Measurements from ENCODE around the gene ZNRD2. TPM values are rescaled to one million over a fixed set of nuclear protein-coding genes. Genes with fewer than 3 reads are reported as not detected.

ZNRD2 gene
- total RNA-seq, 5 donors from 2014 or later (not counting 1 experiment from before 2014, with no cell fraction given) = 32.5 to 36.9 (median 34.5) TPM

GRCh38 chr11:65538232-65538914, 31.9 kb upstream of the ZNRD2 start:
- Histone ChIP-seq H3K9me3 (no peaks in the 10 kb centered on the region), H3K4me1 (ENCODE audit: control insufficient read depth in 1 of 2, extremely low read depth in 1 of 2, insufficient read depth in 2 of 2, low read length in 2 of 2) (peaks cover 8 to 21% of the 10 kb centered on the region in 2 experiments), H3K36me3 (ENCODE audit: control insufficient read depth in 2 of 2, extremely low read depth in 1 of 2, insufficient read depth in 1 of 2, low read length in 1 of 2) (peaks cover 19 to 37% of the 10 kb centered on the region in 2 donors), H3K27ac (ENCODE audit: low read length) (no peak overlapping the region), H3K4me3 (ENCODE audit: control insufficient read depth in 1 of 2, extremely low read depth in 1 of 2, low read length in 1 of 2) (no peak overlapping the region), H3K27me3 (replicated peaks in 1 of 2; ENCODE audit: control insufficient read depth in 2 of 2, extremely low read depth in 1 of 2, insufficient read depth in 2 of 2, low read length in 1 of 2) (no peaks in the 10 kb centered on the region)
- H3K27me3 Mint-ChIP-seq = no peaks in the 10 kb centered on the region
- H3K9me3 Mint-ChIP-seq = no peaks in the 10 kb centered on the region
- DNase-seq (no peak), ATAC-seq (replicated peaks in 1 of 4) (no peak)
- POLR2A ChIA-PET = no interaction called here
- H3K4me1 Mint-ChIP-seq = peaks cover 12 to 16% (median 12%) of the 10 kb centered on the region in 3 donors
- peaks cover 9% of the 10 kb centered on the region for H3K36me3 Mint-ChIP-seq
- CTCF ChIA-PET = no interaction called here
- 96% methylated on average over 37 of the region's 43 CpGs for whole genome bisulfite sequencing (ENCODE audit: insufficient coverage)
- H3K4me3 Mint-ChIP-seq = peak overlapping the region; percentile 24 to 36 (median 25)
- peak overlapping the region in 1 of 2 donors; percentile 43 for H3K27ac Mint-ChIP-seq

DNA sequence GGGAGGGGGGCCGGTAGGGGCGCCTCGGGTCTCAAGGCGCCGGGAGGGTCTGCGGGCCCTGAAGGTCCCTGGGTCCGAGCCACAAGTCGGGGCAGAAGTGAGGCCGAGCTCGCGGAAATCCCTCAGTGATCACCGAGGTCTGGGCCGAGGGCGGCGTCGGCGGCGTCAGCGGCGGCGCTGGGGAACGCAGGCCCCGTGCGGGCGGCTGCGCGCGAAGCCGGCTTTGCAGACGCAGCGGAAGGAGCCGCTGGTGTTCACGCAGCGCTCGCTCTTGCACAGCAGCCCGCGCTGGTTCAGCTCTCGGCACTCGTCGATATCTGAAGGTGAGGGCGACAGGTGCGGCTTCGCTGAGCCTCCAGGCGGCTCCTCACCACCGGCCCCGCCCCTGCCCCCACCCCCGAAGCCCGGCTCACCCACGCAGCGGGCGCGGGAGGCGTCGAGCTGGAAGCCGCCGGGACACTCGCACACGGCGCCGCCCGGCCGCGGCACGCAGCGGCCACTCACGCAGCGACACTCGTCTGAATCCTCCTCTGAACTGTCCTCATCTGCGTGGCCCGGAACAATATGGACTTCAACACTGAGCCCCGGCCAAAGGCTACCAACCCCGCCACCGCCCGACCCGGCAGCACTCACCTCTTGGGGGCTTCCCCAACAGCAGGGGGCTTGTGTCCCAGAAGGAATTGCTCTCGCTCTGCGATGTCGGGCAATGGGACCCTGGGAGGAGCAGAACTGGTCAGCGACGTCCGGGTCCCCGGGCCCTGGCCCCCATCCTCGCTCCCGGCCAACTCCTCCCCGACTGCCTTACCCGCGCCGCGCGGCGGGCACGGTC, 31.1 kb upstream of the ZNRD2 start:
- no peaks in the 10 kb centered on the region for H3K9me3 ChIP-seq
- Mint-ChIP-seq H3K36me3 (peaks cover 8% of the 10 kb centered on the region), H3K27me3 (no peaks in the 10 kb centered on the region), H3K4me3 (peak overlapping the region in 1 of 3 donors; percentile 36), H3K4me1 (peaks cover 13 to 18% (median 16%) of the 10 kb centered on the region in 3 donors), H3K9me3 (no peaks in the 10 kb centered on the region), H3K27ac (no peak overlapping the region)
- H3K27ac ChIP-seq (ENCODE audit: low read length) = no peak overlapping the region
- H3K36me3 ChIP-seq (ENCODE audit: control insufficient read depth in 2 of 2, extremely low read depth in 1 of 2, insufficient read depth in 1 of 2, low read length in 1 of 2) = peaks cover 19 to 36% of the 10 kb centered on the region in 2 donors
- H3K4me1 ChIP-seq (ENCODE audit: control insufficient read depth in 1 of 2, extremely low read depth in 1 of 2, insufficient read depth in 2 of 2, low read length in 2 of 2) = peaks cover 8 to 21% of the 10 kb centered on the region in 2 experiments
- H3K27me3 ChIP-seq (replicated peaks in 1 of 2; ENCODE audit: control insufficient read depth in 2 of 2, extremely low read depth in 1 of 2, insufficient read depth in 2 of 2, low read length in 1 of 2) = no peaks in the 10 kb centered on the region
- POLR2A ChIA-PET = no interaction called here
- no peak for DNase-seq
- ATAC-seq (replicated peaks in 1 of 4) = no peak
- WGBS (ENCODE audit: insufficient coverage) = 92% methylated on average over 79 of the region's 92 CpGs
- H3K4me3 ChIP-seq (ENCODE audit: control insufficient read depth in 1 of 2, extremely low read depth in 1 of 2, low read length in 1 of 2) = peak overlapping the region in 1 of 2 donors; percentile 38
- CTCF ChIA-PET = interaction anchor here (0.7 to 2.4 kb wide), 5 partner anchors 13 to 55 kb away, joined by 3 to 17 read pairs (median 5); partner anchors contain the start of gene ZNRD2 (in 1 of the 2)

DNA sequence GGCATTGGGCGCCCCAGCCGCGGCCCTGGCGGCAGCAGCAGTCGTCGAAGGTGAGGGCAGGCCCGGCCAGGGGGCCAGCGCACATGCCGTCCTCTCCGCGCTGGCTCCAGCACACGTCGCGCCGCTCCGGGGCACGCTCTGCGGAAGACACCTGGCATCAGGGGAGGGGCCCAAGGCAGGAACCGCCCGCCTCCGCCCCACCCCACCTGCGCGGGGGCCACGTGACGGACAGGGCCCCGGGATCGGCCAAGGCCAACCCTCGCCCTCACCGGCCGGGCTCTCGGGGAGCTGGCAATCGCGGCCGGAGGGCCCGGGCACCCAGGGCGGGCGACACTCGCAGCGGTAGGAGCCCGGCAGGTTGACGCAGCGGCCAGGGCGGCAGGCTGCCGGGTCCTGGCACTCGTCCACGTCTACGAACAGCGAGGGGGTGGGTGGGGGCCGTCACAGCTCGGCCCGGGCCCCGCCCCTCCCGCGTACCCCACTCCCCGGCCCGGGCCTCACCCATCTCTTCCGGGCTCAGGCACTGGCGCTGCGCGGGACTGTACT, 30.5 kb upstream of the ZNRD2 start:
- Mint-ChIP-seq H3K27me3 (no peaks in the 10 kb centered on the region), H3K27ac (peak overlapping the region; percentile 87 to 88), H3K4me3 (peak overlapping the region; percentile 73 to 86 (median 80)), H3K4me1 (peaks cover 13 to 25% (median 23%) of the 10 kb centered on the region in 3 donors), H3K9me3 (no peaks in the 10 kb centered on the region), H3K36me3 (peaks cover 8% of the 10 kb centered on the region)
- Histone ChIP-seq H3K27ac (ENCODE audit: low read length) (no peak overlapping the region), H3K4me3 (ENCODE audit: control insufficient read depth in 1 of 2, extremely low read depth in 1 of 2, low read length in 1 of 2) (peak overlapping the region; percentile 38 to 67), H3K36me3 (ENCODE audit: control insufficient read depth in 2 of 2, extremely low read depth in 1 of 2, insufficient read depth in 1 of 2, low read length in 1 of 2) (peaks cover 19 to 32% of the 10 kb centered on the region in 2 donors), H3K4me1 (ENCODE audit: control insufficient read depth in 1 of 2, extremely low read depth in 1 of 2, insufficient read depth in 2 of 2, low read length in 2 of 2) (peaks cover 8 to 21% of the 10 kb centered on the region in 2 experiments), H3K9me3 (no peaks in the 10 kb centered on the region), H3K27me3 (replicated peaks in 1 of 2; ENCODE audit: control insufficient read depth in 2 of 2, extremely low read depth in 1 of 2, insufficient read depth in 2 of 2, low read length in 1 of 2) (no peaks in the 10 kb centered on the region)
- ATAC-seq (replicated peaks in 1 of 4) (peak; percentile 74 to 76 (median 76)), DNase-seq (peak in 5 of 35 experiments; percentile 28 to 49 (median 44))
- ChIA-PET POLR2A (no interaction called here), CTCF (interaction anchor here (0.7 to 2.4 kb wide), 11 partner anchors 12 to 124 kb away, joined by 3 to 17 read pairs (median 4); partner anchors contain the start of genes SCYL1 (in 1 of the 2) and ZNRD2 (in 1 of the 2))
- WGBS (ENCODE audit: insufficient coverage) = 28% methylated on average over 57 of the region's 60 CpGs

- Histone ChIP-seq H3K36me3 (ENCODE audit: control insufficient read depth in 2 of 2, extremely low read depth in 1 of 2, insufficient read depth in 1 of 2, low read length in 1 of 2) (peaks cover 13 to 28% of the 10 kb centered on the region in 2 donors), H3K4me1 (ENCODE audit: control insufficient read depth in 1 of 2, extremely low read depth in 1 of 2, insufficient read depth in 2 of 2, low read length in 2 of 2) (peaks cover 8 to 23% of the 10 kb centered on the region in 2 experiments), H3K27me3 (replicated peaks in 1 of 2; ENCODE audit: control insufficient read depth in 2 of 2, extremely low read depth in 1 of 2, insufficient read depth in 2 of 2, low read length in 1 of 2) (no peaks in the 10 kb centered on the region), H3K4me3 (ENCODE audit: control insufficient read depth in 1 of 2, extremely low read depth in 1 of 2, low read length in 1 of 2) (peak overlapping the region; percentile 67 to 74), H3K9me3 (no peaks in the 10 kb centered on the region), H3K27ac (ENCODE audit: low read length) (peak overlapping the region; percentile 54)
- peak; percentile 61 to 92 (median 82) for DNase-seq
- Mint-ChIP-seq H3K27ac (peak overlapping the region; percentile 87 to 88), H3K27me3 (no peaks in the 10 kb centered on the region), H3K4me3 (peak overlapping the region; percentile 73 to 86 (median 80)), H3K4me1 (peaks cover 15 to 31% (median 28%) of the 10 kb centered on the region in 3 donors), H3K36me3 (peaks cover 8% of the 10 kb centered on the region), H3K9me3 (no peaks in the 10 kb centered on the region)
- ChIA-PET CTCF (interaction anchor here (0.7 to 2.4 kb wide), 14 partner anchors 12 to 125 kb away, joined by 3 to 17 read pairs (median 4); partner anchors contain the start of genes EHBP1L1 (in 1 of the 2), PCNX3 (in 1 of the 2), SCYL1 (in 1 of the 2) and ZNRD2 (in 1 of the 2)), POLR2A (interaction anchor here in 1 of 2 donors (0.6 kb wide), 1 partner anchor 23 kb away, joined by 4 read pairs; no protein-coding TSS in a partner anchor)
- under 1% methylated on average over 78 of the region's 78 CpGs for WGBS (ENCODE audit: insufficient coverage)
- ATAC-seq (replicated peaks in 1 of 4) = peak; percentile 83 to 89 (median 85)
These were observed 29.8 kb upstream of the ZNRD2 start for GRCh38 chr11:65540290-65541092.

- no peak for ATAC-seq (replicated peaks in 1 of 4)
These were observed 28.9 kb upstream of the ZNRD2 start for GRCh38 chr11:65541093-65541982.

More at GRCh38 chr11:65541093-65541982, 28.9 kb upstream of the ZNRD2 start:
- DNase-seq = no peak
- Mint-ChIP-seq H3K4me1 (peaks cover 22 to 38% (median 36%) of the 10 kb centered on the region in 3 donors), H3K36me3 (peaks cover 7% of the 10 kb centered on the region), H3K9me3 (no peaks in the 10 kb centered on the region), H3K4me3 (peak overlapping the region; percentile 73 to 86 (median 80)), H3K27me3 (no peaks in the 10 kb centered on the region), H3K27ac (peak overlapping the region; percentile 70 to 79)
- Histone ChIP-seq H3K27ac (ENCODE audit: low read length) (peak overlapping the region; percentile 54), H3K36me3 (ENCODE audit: control insufficient read depth in 2 of 2, extremely low read depth in 1 of 2, insufficient read depth in 1 of 2, low read length in 1 of 2) (peaks cover 8 to 20% of the 10 kb centered on the region in 2 donors), H3K9me3 (no peaks in the 10 kb centered on the region), H3K27me3 (replicated peaks in 1 of 2; ENCODE audit: control insufficient read depth in 2 of 2, extremely low read depth in 1 of 2, insufficient read depth in 2 of 2, low read length in 1 of 2) (no peaks in the 10 kb centered on the region), H3K4me1 (ENCODE audit: control insufficient read depth in 1 of 2, extremely low read depth in 1 of 2, insufficient read depth in 2 of 2, low read length in 2 of 2) (peaks cover 8 to 31% of the 10 kb centered on the region in 2 experiments), H3K4me3 (ENCODE audit: control insufficient read depth in 1 of 2, extremely low read depth in 1 of 2, low read length in 1 of 2) (peak overlapping the region; percentile 44 to 67)
- ChIA-PET POLR2A (interaction anchor here in 1 of 2 donors (0.6 kb wide), 1 partner anchor 24 kb away, joined by 4 read pairs; no protein-coding TSS in a partner anchor), CTCF (interaction anchor here (0.6 to 2.4 kb wide), 14 partner anchors 12 to 74 kb away, joined by 3 to 17 read pairs (median 5); partner anchors contain the start of genes EHBP1L1 (in 1 of the 2), PCNX3 (in 1 of the 2) and ZNRD2 (in 1 of the 2))
- WGBS (ENCODE audit: insufficient coverage) = 47% methylated on average over 16 of the region's 18 CpGs

Measured in T-cell (primary cell).